DMS 273 (cell line): ENCODE results near the gene MPO.

Experiments used
- DNase-seq: peaks from one replicate; lab custom pipeline; 2025; ENCODE audit not compliant: unreplicated experiment; lab: John Stamatoyannopoulos, UW

MPO gene

GRCh38 chr17:58265902-58266875 lies 14.5 kb downstream of the MPO start:
- DNase-seq: no peak

GRCh38 chr17:58265271-58265670 lies 15.5 kb downstream of the MPO start:
- DNase-seq: no peak

GRCh38 chr17:58264407-58265103 lies 16.2 kb downstream of the MPO start:
- no peak for DNase-seq

GRCh38 chr17:58263773-58264172 lies 17.0 kb downstream of the MPO start:
- no peak for DNase-seq

GRCh38 chr17:58262149-58262548 lies 18.6 kb downstream of the MPO start:
- no peak for DNase-seq

- DNase-seq: no peak
These were observed 25.9 kb downstream of the MPO start for GRCh38 chr17:58254803-58255202.

GRCh38 chr17:58253082-58253481 lies 27.7 kb downstream of the MPO start:
- no peak for DNase-seq

- no peak for DNase-seq
These were observed 28.6 kb downstream of the MPO start for GRCh38 chr17:58252141-58252540.

- peak; percentile 48 for DNase-seq
These were observed 30.3 kb downstream of the MPO start for GRCh38 chr17:58250344-58251011.

- DNase-seq: peak; percentile 87
These were observed 31.2 kb downstream of the MPO start for GRCh38 chr17:58249270-58250133.

GRCh38 chr17:58248955-58249269 lies 31.8 kb downstream of the MPO start:
- peak; percentile 38 for DNase-seq

GRCh38 chr17:58247511-58248363 lies 33.0 kb downstream of the MPO start:
- no peak for DNase-seq

GRCh38 chr17:58246781-58247180 lies 34.0 kb downstream of the MPO start:
- DNase-seq: no peak

- DNase-seq: no peak
These were observed 34.5 kb downstream of the MPO start for GRCh38 chr17:58246104-58246740.

- DNase-seq: no peak
These were observed 35.2 kb downstream of the MPO start for GRCh38 chr17:58245428-58246103.

- DNase-seq: no peak
These were observed 35.8 kb downstream of the MPO start for GRCh38 chr17:58244963-58245362.

GRCh38 chr17:58242171-58242784 lies 38.5 kb downstream of the MPO start:
- DNase-seq: peak; percentile 29

GRCh38 chr17:58239987-58240386 lies 40.7 kb downstream of the MPO start:
- no peak for DNase-seq
